Stimulated activated CD4-positive, alpha-beta T cell treated with anti-CD3 and anti-CD28 coated beads, Interleukin-2, amount 100 ng/mL, for 4 hours (primary cell): Measurements from ENCODE around the gene THG1L.

ENCODE experiments used
- DNase-seq: peaks from one replicate; pipeline ENCODE4 v3.0.0-alpha.2; 2020; ENCODE audit warnings: low read depth

The THG1L gene

GRCh38 chr5:157761690-157762621, 30.7 kb downstream of the THG1L start:
- no peak for DNase-seq

GRCh38 chr5:157764531-157764930, 33.3 kb downstream of the THG1L start:
- no peak for DNase-seq

GRCh38 chr5:157766442-157766841, 35.2 kb downstream of the THG1L start:
- DNase-seq = no peak

GRCh38 chr5:157766902-157767301, 35.7 kb downstream of the THG1L start:
- DNase-seq = no peak

- no peak for DNase-seq
Measured at GRCh38 chr5:157767689-157768088, 36.5 kb downstream of the THG1L start.

- DNase-seq = no peak
Measured at GRCh38 chr5:157770665-157771064, 39.4 kb downstream of the THG1L start.

GRCh38 chr5:157772127-157772526, 40.9 kb downstream of the THG1L start:
- no peak for DNase-seq

GRCh38 chr5:157778121-157778805, 47.0 kb downstream of the THG1L start:
- no peak for DNase-seq

GRCh38 chr5:157779221-157779620, 48.0 kb downstream of the THG1L start:
- DNase-seq = no peak

GRCh38 chr5:157785801-157786200, 54.6 kb downstream of the THG1L start:
- DNase-seq = no peak
